NCI-H510A (cell line): ENCODE data around the gene VSTM2L.

Experiments used
- DNase-seq: peaks from one replicate; lab custom pipeline; 2025; lab: John Stamatoyannopoulos, UW

The VSTM2L gene

DNA sequence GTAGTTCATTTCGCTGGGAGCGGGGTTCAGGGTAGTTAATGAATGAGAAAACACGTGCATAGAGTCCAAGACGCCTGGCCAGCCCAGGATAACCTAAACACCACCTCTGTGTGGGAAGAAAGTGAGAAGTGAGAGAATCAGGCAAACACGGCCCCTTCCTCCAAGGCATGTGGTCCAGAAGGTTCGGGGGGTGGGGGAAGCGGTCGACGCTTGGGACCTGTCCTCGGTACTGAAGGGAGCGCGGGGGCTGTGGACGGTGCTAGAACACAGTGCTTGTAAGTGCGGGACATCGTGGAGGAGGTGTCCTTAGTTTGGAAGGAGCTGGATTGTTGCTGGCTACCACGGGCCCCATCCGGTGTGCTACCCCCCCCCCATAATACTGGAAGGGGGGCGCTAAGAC lies 1.7 kb upstream of the VSTM2L start:
- no peak for DNase-seq

DNA sequence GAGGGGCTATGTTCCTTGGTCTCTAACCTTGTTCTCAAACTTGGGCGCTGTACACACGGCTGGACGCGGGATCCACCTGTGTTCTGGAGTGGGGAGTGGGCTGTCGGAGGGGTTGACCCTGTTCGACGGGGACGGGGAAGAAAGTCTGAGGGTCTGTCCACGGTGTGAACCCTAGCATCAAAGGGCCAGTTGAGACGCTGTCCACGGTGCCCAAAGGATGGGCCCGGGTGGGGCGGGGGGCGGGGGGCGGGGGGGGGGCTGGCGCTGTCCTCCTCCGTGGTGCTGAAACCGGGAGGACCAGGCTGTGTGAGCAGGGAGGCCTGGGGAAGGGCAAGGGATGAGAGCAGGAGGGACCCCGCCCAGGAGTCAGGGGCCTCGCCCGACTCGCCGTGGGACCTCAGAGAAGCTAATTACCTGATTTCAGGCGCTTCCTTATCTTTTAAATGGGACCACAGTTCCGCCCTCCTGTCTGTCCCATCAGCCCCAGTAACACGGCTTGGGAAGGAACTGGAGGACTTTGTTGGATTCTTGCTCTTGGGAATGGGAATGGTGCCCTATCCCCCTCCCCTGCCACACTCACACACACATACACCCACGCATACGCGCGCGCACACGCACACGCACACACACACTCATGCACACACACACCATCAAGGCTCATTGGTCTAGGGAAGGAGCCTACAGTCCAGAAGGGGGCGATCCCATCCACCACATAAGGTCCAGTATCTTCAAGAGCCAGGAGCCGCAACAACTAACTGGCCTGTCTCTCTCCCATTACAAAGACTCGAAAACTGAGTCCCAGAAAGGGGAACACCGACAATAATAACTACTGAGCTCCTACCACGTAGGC lies 1.0 kb upstream of the VSTM2L start:
- peak; percentile 26 for DNase-seq

DNA sequence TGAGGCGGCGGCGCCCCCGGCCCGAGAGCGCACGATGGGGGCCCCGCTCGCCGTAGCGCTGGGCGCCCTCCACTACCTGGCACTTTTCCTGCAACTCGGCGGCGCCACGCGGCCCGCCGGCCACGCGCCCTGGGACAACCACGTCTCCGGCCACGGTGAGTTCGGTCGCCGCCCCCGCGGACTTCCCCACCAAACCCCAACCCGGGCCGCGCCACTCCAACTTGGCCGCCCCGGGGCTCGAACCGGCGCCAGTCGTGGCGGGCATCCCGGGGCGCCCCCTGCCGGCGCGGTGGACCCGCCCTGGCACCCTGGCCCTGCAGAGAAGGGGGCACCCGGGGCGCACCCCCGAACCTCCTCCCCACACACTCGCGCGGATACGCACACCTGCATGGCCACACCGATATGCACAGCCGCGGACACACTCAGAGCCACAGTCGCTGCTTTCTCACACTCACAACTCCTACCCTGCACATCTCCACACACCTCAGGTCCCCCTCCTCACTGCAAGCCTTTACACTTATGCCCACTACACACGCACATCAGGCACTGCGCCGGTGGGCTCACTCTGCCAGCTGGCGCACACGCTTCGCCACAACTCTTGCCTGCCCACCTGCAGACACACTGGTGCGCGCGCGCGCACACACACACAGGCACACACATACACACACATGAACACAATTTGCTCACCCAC lies 535 bp downstream of the VSTM2L start:
- no peak for DNase-seq

DNA sequence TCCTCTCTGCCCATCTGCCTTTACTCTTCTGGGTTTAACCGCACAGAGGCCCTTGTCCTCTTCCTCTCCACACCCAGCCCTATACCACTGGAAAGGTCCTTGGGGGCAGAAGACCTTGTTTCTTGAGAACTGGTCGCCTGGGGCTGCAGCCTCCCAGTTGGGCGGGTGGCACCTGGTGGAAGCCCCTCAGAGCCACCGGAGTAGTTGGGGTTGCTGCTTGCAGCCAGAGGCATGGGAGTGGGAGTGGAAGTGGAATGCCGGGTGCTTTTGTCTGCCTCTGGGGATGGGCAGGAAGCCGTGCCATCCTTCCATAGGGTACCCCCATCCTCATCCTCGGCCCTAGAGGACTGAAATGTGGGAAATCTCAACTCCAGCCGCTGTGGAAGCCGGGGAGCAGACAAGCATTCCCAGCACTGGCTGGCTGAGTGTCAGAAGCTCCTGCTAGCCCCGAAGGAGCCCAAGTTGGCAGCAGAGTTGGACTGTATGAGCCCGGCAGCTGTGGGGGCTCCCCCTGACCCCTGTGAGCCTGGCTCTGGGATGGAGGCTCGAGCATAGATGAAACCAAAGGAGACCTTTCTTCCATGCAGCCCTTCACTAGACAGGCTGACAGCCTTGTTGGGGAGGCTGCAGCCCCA lies 1.2 kb downstream of the VSTM2L start:
- DNase-seq = no peak

DNA sequence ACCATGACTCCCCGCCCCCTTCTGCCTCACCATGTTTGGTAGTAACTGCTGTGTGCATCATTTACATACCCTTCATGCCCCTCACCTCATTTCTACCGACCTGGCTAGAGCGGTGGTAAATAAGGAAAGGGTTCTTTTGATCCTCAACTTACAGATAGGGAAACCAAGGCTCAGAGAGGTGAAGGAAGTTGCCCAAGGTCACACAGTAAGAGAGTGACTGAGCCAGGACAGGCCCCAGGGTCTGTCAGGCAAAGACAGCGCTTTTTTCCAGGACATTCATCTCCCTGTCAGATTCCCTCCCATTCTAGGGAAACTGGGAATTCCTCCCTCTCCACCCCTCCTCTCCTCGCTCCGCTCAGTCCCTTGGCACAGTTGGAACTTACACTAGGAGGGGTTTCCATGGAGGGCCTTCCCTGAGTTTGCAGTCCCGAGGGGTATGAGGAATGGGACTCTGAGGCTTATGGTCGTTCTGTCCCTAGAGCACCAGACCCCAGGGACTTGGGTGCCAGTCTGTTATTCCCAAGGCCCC lies 2.0 kb downstream of the VSTM2L start:
- DNase-seq = no peak

DNA sequence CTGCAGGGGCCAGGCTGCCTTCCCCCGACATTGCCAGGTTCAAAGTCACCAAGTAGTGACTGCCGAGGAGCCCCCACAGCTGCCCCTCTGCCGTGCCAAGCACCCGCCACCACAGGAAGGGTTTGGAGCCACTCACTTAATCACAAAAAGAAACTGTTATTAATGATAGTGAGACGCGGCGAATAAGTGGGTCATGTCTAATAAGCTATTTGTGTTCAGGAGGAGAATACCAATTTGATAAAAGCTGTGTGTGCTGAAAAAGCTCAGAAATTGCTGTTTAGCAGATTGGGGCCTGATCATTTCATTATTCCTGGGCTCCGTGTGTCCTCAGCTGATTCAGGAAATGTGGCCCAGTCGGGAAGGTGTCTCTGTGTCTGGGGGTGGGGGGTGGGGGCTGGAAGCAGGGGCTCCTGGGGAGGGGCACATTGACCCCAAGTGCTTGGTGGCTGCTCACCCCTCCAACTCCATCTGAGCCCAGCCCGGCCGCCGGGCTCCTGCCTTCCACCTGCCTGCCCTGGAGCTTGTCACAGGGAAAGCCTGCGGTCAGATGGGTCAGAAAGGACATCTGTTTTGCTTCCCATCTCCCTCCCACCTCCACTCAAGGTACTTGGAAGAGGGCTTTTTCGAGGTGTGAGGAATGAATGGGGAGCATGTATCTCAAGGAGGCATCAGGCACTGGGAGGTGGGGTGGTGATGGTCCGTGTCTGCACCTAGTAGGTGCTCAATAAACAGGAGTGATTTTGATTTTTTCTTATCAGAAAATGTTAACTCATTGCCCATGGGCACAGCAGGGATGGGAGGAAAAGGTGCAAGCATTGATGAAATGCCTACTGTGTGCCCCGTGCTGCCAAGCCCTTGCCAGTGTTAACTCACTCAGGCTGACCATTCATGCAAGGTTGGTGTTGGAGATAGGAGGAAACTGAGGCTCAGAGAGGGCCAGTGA lies 3.0 kb downstream of the VSTM2L start:
- DNase-seq = no peak

DNA sequence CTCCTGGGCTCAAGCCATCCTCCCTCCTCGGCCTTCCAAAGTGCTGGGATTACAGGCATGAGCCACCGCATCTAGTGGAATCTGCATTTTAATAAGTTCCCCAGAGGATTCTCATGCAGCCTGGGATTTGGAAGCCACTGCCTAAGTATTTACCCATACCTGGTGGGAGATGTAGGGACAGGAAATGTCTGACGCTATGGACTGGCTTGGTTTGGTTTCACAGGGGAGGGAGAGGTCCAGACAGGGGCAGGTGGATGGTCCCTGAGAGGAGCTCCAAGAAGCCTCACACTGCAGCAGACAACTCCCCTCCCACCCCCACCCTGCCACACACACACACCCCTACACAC lies 4.4 kb downstream of the VSTM2L start:
- DNase-seq = no peak

DNA sequence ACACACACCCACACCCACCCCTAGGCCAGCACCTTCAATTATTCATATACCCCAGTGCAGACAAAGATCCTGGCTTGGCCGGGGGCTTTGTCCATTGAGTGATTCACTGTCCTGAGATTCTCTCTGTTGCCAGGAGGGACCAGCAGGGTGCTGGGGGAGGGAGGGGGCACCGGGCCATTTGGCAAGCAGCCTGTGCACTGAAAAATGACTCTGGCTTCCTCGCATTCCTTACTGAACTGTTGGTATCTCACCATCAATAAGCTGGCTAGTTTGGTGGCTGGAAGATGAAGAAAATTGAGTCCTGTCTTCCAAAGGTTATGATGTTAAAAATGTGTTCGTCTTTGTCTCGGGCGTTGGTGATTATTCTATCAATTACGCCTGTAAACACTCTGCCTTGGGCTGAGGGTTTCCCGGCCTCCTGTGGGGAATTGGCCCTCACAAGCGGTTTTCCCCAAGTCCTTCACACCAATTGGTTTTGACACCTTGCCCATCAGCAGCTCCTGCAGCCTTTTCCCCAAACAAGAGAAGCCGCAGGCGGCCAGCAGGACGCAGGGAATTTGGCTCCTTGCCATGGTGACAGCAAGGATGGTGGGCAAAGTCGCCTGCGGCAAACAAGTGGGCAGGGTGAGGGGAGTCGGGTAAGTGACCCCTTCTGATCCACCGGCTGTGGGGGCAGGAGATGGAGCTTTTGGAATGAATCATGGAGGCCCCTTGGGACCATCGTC lies 4.9 kb downstream of the VSTM2L start:
- no peak for DNase-seq

DNA sequence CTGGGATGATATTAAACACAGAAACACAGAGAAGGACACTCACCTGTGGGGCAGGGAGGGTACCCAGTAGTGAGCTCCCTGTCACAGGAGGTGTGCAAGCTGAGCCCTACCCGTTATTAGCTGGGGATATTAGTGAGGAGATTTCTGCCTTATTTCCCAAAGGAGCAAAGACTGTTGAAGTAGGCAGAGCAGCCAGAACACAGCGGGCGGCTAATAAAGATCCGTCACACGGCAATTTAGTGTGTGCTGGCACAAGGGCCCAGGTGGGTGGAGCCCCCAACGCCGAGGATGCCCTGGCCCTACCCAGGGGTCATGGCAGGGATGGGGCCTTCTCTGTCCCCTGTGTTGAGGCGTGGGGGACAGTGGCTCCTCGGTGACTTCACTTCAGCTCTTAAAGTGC lies 8.3 kb downstream of the VSTM2L start:
- DNase-seq = no peak

DNA sequence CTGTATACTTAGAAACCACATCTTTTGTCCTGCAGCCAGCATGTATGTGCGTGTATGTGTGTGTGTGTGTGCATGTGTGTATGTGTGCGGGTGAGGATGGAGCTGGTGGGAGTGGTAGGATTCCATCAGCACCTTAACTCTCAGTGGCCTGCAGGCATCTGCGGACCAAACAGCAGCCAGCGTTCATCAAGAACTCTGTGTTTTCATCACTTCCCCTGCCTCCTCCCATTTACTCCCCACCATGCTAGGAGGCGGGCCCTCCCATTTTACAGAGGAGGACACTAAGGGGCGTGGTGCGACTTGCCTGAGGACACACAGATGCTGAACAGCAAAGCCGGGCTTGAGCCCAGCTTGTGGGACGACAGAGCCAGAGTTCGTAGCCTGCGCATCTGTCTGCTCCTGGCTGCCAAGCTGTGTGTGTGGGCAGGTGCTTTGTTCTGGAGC lies 8.9 kb downstream of the VSTM2L start:
- no peak for DNase-seq

DNA sequence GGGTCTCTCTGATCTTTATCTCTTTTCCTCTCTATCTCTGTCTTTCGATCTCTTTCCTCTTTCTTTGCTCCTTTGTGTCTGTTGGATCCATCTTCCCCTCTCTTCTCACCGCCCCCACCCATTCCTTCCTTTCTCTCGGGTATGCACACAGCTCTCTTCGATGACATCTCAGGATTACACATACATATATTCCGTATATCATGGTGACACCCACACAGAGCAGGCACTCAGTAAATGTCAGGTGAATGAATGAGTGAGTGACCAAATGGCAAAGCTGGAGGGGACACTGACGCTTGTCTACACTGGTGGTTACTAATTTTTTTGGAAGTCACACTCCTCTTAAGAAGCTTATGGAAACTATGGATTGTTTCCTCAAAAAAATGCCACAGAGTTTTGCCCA lies 9.9 kb downstream of the VSTM2L start:
- DNase-seq = no peak

DNA sequence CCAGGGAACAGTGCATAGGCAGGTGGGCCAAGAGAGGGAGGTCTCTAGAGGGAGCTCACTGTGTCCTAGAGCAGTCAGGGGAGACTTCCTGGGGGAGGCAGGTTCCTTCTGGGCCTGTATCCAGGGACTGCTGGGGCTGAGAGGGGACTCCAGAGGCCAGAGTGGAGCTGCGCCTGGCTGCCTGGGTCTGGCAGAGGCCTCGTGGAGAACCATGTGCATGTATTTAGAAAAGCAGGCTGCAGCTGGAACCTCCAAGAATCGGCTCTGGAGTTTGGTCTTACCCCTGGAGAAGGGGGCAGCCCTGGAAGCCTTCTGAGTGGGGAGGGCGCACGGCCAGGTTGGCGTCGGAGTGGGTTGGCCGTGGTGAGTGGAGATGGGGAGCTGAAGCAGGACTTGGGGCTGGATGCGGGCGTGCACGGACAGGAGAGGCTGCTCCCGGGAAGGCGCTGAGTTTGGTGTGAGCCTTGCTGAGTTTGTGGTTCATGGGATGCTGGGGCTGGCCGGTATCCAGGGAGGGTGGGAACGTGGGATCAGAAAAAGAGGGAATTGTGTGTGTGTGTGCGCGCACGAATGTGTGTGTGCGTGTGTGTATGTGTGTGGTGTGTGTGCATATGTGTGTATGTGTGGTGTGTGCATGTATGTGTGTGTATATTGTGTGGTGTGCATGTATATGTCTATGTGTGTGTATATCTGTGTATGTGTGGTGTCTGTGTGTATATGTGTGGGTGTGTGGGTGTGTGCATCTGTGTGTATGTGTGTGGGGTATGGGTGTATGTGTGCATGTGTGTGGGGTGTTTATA lies 10.8 kb downstream of the VSTM2L start:
- DNase-seq = no peak

DNA sequence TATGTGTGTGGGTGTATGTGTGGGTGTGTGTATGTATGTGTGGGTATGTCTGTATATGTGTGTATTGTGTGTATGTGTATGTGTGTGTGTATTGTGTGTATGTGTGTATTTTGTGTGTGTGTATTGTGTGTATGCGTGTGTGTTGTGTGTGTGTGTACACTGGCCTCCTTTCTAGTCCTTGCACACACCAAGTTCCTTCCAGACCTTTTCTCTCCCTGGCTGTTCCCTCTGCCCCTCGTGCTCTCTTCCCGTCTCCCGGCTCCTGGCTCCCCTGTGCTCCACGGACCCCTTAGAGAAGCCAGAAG lies 11.4 kb downstream of the VSTM2L start:
- DNase-seq = no peak

DNA sequence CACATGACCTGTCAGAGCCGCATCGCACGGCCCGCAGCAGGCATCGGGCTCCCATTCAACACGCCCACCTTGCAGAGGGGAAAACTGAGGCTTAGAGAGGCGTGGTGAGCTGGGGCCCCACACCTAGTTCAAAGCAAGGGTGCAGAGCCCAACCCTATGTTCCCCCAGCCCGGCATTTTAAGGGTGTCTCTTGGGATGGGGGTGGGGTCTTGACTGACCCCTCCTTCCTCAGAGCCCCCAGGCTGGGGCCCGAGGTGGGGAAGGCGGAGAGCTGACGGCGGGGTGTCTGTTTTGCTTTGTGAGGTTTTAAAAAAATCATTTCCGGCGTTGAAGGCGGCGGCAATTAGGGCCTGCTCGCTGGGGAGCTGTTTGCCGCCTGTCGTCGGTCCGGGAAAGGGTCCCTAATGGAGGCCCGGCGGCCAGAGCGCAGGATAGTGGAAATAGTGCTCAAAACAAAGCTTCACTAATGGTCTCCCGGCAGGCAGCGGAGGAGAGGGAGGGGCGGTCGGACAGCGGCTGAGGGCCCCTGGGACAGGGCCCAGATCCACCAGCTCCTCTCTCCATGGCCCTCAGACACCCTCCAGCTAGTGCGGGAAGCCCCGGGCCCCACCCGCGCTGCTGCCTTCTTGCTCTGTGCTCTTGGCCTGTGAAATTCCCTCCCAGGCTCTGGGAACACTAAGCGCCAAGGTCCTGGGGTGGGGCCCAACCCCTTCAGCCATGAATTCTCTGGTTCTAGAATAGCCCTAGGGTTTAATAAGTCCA lies 11.9 kb downstream of the VSTM2L start:
- no peak for DNase-seq

DNA sequence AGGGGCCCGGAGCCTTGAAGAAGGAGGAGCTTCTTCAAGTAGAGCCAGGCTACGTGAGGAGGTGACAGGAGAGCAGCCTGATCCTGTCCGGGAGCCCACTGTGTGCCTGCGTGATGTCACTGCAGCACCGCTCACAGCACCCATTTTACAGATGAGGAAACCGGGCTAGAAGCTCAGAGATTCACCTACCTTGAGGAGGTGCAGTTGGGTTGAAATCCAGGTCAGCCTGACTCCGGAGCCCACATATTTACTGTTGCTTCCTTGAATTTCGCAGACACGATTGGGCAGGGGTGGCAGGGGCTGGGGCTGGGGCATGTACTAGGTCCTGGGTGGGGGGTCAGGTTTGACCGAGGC lies 12.5 kb downstream of the VSTM2L start:
- no peak for DNase-seq

DNA sequence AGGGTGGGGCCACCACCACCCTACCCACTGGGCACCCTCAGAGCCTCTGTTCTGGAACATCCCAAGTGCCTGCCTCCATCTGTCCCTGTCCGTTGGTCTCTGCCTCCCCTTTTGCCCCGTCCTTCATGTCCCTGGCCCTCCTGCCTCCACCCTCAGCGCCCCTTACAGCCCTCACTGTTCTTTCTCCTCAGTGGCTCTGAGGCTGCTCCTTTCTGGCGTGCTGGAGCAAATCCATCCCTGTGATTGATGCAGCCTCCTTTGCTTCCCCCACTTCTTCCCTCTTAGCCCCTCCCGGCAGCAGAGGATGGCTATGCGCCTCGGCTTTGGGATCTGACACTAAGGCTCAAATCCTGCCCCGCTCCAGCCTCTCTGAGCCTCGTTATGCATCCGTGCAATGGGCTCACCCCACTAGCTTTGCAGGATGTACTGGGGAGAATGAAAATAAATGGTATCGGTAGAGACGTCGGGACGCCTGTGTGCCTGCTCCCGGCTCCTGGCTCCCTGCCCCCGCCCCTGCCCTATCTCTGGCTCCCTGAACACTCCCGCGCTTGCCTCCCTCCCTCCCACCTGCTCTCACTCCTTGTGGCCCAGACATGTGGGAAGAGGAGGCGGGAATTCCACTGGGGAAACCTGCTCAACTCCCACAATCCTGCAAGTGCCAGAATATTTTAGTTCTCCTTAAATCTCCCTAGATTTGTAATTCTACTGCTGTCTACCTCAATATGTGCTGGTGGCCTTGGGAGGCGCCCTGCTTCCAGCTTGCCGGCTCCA lies 13.1 kb downstream of the VSTM2L start:
- DNase-seq = no peak

DNA sequence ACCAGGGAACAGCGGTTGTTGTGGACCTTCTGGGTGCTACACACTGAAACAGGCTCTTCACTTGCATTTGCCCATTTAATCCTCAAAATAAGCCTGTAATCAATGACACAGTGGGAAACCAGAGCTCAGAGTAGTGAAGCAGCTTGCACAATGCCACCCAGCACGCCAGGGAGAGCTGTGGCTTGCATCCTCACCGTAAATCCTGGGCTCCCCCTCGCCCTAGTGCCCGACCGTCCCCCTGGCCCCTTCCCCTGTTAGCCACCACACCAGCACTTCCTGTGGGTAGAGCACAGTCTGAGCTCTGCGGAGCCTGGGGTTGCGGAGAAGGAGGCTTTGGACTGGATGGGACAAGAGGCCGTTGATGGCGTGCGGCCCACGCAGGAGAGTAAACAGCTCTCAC lies 14.5 kb downstream of the VSTM2L start:
- DNase-seq = no peak

DNA sequence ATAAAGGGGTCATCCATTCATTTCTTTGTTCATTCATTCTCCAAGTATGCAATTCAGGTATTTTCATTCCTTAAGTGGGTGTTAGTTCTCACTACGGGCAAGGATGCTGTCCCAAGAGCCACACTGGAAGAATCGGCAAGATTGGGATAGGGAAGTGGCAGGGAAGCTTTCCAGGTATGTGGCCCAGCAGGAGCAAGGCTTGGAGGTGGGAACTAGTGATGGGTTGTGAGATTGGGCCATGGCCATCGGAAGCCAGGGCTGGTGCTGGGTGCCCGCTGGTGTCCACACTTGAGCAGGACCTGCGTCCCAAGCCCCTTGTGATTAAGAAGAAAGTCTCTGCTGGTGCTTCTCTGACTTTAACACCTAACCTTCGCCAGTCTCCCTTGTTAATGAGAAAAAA lies 15.1 kb downstream of the VSTM2L start:
- DNase-seq = no peak
